GM21390 (cell line): ENCODE data around the gene SETD3.

Experiments used
- ATAC-seq: cut with Tn5 transposase; IDR thresholded peaks from one replicate; pipeline ENCODE4 v1.9.1; 2021; ENCODE audit not compliant: unreplicated experiment

SETD3 gene

GRCh38 chr14:99461411-99462085 is 19.1 kb downstream of the SETD3 start:
- no peak for ATAC-seq

DNA sequence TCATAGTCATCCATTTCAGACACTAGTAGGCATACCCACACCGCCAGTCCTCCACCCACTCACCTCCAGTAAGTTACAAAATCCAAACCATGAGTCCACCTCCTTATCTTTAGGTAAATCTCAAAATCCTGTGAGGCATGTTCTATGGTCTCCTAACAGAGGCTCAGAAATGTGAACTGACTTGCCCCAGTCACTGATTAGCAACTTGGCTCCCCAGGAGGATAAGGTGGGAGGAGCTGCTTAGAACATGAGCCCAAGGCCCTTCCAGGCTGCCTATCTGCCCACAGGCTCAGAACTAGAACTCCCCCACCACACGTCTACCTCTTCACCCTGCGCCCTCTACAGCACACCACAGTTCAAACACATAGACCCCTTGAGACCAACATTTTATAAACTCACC is 19.9 kb downstream of the SETD3 start:
- ATAC-seq = no peak

- no peak for ATAC-seq
These were observed 21.1 kb downstream of the SETD3 start for GRCh38 chr14:99459481-99460100.

DNA sequence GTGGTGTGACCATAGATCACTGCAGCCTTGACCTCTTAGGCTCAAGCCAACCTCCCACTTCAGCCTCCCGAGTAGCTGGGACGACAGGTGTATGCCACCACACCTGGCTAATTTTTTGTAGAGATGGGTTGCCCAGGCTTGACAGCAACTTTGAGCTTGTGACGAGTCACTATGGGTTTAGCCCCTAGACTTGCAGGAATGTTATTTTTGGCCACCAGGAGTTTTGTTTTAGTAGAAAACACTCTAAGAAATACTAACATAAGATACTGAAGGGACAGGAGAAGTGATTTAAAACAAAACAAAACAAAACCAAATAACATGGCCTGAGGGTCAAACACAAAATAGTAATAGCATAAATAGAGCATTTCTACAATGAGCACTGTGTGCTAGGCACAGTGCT is 26.4 kb downstream of the SETD3 start:
- no peak for ATAC-seq

GRCh38 chr14:99452968-99453367 is 27.7 kb downstream of the SETD3 start:
- no peak for ATAC-seq

- ATAC-seq = no peak
These were observed 29.4 kb downstream of the SETD3 start for GRCh38 chr14:99451234-99451633.

DNA sequence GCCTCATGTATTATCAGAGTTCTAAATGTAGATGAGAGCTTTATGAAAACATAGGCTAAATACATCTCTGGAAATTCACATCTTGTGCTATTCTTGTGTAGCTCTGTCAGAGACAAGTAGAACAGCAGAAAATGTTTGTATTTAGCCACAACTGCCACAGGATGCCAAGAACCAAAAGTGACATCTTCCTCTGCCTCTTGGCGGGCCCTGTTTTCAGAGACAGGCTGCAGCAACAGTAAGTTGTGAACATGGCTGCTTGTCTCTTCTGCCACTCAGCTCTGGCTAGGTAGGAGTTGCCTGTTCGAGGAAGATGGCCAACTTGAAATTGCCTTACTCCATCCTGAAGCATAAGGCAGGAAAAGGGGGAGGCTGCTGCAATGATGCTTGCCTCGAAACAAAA is 30.4 kb downstream of the SETD3 start:
- no peak for ATAC-seq

- ATAC-seq = no peak
These were observed 32.9 kb downstream of the SETD3 start for GRCh38 chr14:99447739-99448138.

GRCh38 chr14:99445931-99446330 is 34.7 kb downstream of the SETD3 start:
- ATAC-seq = no peak

GRCh38 chr14:99441918-99442317 is 38.7 kb downstream of the SETD3 start:
- no peak for ATAC-seq

- no peak for ATAC-seq
These were observed 39.3 kb downstream of the SETD3 start for GRCh38 chr14:99441157-99441870.

DNA sequence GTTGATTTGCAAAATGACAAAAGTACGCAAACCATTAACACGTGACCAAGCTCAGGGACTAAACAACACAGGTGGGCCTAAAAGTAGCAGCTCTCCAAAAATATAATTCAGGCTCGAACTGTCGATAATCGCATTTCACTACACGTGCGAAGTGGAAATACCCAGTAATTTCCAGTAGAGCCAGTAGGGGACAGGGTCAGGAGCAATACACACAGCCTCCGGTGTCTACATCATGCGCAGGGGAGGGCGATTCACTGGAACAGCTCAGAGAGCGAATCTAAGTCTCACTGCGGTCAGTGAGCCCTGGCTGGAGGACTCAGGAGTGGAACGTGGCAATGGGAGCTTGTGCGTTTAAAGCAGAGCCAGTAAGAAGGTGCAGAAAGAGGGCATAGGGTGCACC is 40.4 kb downstream of the SETD3 start:
- no peak for ATAC-seq

DNA sequence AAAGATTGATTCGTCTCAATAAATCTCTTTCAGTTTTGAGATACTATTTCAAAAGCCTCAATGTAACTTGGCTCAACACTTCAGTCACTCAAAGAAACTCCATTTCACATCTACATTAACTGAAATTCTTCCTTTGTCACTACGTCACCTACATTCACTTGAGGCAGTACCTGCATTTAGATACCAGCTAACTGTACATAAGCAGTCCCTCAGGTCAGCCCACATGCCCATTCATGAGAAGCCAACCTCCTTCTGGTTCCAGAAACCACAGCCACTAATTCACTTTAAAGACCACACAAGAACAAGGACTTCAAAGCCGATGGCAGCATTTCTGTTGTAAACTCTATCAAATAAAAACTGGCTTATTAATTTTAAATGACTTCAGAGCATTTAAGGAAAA is 43.0 kb downstream of the SETD3 start:
- no peak for ATAC-seq

DNA sequence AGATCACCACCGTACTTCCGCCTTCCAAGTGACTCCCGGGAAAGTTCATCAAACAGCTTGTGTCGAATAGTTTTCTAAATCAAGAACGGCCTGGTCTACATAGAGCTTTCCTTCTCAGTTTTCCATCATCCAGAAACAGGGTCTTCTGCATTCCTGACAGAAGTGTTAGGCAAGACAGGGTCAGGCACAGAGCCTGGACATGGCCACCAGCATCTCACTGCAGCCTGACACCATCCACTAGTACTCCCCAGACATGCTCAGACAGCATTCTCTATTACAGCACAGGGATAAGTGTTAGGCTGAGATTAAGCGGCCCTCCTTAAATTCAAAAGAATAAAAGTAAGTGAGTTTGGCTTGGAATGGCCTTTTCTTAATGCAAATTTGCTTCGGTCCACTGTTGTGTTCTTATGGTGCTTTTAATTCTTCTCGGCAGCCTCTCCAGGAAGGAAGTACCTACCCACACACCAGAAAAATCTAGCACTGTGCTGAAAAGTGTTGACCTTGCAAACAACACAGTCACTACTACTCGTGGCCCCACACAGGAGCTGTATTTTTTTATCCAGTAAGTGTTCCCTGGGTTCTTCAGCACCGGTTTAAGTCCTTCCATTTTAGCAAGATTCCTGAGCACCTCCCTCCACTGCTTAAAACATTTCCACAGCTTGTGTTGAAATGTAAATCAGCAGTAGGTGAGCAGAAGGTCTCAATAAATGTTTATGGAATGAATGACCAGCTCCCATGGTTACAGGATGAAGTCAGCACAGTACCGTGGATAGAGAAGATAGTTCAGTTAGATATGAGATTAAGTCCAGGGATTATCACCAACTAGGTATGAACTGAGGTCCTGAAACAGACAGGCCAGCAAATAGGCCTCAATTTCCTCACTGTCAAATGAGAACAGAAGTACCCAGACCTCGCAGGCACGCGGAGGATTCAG is 44.1 kb downstream of the SETD3 start:
- no peak for ATAC-seq

- no peak for ATAC-seq
These were observed 45.3 kb downstream of the SETD3 start for GRCh38 chr14:99435327-99435726.

DNA sequence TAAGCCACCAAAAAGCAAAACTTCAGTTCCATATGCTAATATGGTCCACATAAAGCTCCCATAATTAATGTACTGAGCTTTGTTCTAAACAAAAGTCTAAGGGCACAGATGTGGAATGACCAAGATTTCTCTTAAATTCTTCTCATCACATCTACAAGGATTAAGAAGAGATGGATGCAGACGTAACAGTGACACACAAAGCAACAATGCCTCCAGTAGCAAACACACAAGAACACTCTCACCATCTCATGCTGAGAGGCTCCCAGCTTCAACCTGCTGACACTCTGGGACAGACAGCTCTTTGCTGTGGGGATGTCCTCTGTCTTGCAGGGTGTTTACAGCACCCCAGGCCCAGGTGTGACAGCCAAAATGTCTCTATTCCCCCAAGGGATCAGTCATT is 48.2 kb downstream of the SETD3 start:
- no peak for ATAC-seq

DNA sequence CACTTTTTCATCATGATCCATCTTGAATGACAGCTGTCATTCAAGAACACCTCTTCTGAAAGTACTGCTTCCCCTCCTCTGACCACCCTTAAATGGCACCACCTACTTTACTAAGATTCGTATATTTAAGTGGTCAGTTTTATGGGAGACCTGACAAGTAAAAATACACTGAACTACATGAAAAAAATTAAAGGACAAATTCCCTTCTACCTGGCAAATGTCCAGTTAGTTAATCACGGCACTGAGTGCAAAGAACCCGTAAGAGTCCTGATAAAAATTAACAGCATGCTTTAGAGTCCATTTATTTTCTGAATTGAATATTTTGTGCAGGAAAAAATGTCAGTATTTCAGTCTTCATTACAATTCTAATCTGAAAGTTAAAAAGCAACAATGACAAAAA is 48.7 kb downstream of the SETD3 start:
- ATAC-seq = no peak

DNA sequence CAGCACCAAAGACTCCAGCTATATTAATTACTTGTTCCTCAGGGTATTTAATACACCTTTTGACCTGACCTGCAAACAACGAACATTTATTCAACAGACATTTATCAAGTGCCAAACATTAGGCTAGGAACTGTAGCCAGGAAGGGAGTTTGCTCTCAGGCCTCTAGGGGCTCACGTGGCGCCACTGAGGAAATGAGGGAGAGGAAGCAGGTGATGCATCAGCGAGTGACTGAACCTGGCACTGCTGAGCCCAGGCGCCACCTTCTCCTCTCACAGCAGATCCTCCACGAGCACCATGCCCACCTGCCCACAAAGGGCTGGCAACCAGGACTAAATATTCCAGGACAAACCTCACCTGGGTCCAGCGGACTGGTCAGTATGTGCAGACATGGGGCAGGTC is 50.2 kb downstream of the SETD3 start:
- ATAC-seq = peak; percentile 61

DNA sequence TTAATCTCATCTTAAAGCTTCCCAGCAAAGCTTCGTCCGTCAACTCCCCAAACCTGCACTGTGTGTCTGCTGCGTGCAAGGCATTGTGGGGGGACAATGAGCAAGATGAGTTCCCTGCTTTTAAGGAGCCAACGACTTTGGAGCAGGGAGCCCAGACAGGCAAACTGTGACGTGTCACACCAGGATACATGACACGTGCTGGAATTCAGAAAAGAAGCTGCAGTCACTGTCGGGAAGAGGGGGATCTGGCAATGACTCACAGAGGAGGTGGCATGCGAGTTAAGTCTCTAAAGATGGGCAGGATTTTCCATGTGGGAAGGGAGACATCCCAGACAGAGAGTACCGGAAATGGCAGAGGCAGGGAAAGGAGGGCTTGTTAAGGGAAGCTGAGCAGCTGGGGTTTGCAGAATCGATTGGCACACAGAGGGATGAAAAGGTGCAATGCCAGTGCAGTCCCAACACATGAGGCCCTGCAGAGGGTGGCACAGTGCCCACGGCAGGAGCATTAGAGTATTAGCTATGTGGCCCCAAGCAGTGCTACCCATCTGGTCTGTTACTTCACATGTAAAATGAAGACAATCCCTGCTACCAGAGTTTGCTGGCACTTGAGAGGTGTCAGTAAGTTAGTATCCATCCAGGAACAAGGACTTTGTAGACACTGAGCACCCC is 52.9 kb downstream of the SETD3 start:
- ATAC-seq = no peak

GRCh38 chr14:99426813-99427346 is 53.8 kb downstream of the SETD3 start:
- ATAC-seq = no peak
